Endothelial cell of umbilical vein (primary cell): ENCODE measurements around the gene CHRNA3. TPM values are rescaled to one million over a fixed set of nuclear protein-coding genes. Genes with fewer than 3 reads are reported as not detected.

Source experiments
- BruUV-seq: library from RNA; stranded (reverse); fragments of 400-500 nt; replicated peaks from 2 replicates; lab custom pipeline; 2021; lab: Mats Ljungman, UMichigan
- CTCF ChIA-PET: fragments of 300-600, 350-600 bp; sonication (Branson Sonifier 250); formaldehyde crosslinking; loops from one replicate; lab custom pipeline; 2021; ENCODE audit warnings: antibody characterized with exemption, inconsistent platforms; lab: Charles Lee
- POLR2A ChIA-PET: fragments of 300-600, 350-600 bp; sonication (Branson Sonifier 250); formaldehyde crosslinking; loops from one replicate; lab custom pipeline; 2021; ENCODE audit warnings: antibody characterized with exemption, inconsistent platforms; lab: Charles Lee
- DNase-seq: peaks from one replicate; pipeline ENCODE4 v3.0.0-alpha.2; 2011; ENCODE audit warnings: low read depth, low spot score
- FAIRE-seq: peaks from 2 replicates; lab custom pipeline; 2011; peaks lifted over from hg19 to GRCh38; lab: Jason Lieb, UNC
- H2AFZ ChIP-seq: 2 replicates; pipeline ENCODE4 v1.6.0; 2012; ENCODE audit warnings: low read depth, low read length, control low read depth, inconsistent platforms
- H3K27ac ChIP-seq: 2 replicates; pipeline ENCODE4 v1.5.1; 2011; ENCODE audit warnings: low read depth, mild to moderate bottlenecking, control low read depth, low read length, moderate library complexity; ENCODE audit not compliant: insufficient read depth
- H3K27me3 ChIP-seq, 2 experiments: 2 replicates each; pipeline versions ENCODE4 v1.6.0 to v1.6.1; 2011; ENCODE audit warnings: low read length in 2 of 2, mixed read lengths in 1 of 2; ENCODE audit not compliant: control insufficient read depth in 2 of 2, insufficient read depth in 2 of 2
- H3K36me3 ChIP-seq, 2 experiments: 2 replicates in 1 of 2; 3 replicates in 1 of 2; pipeline ENCODE4 v1.5.1; 2011; ENCODE audit warnings: low read length in 2 of 2, mild to moderate bottlenecking in 1 of 2, moderate library complexity in 1 of 2; ENCODE audit not compliant: control insufficient read depth in 2 of 2, insufficient read depth in 2 of 2; ENCODE audit errors: extremely low read depth in 1 of 2
- H3K4me1 ChIP-seq: 3 replicates; pipeline ENCODE4 v1.5.1; 2011; ENCODE audit warnings: mild to moderate bottlenecking, low read length; ENCODE audit not compliant: control insufficient read depth, insufficient read depth; ENCODE audit errors: extremely low read depth
- H3K4me2 ChIP-seq: 2 replicates; pipeline ENCODE4 v1.6.1; 2011; ENCODE audit warnings: low read length, control low read depth, mixed read lengths; ENCODE audit not compliant: insufficient read depth
- H3K4me3 ChIP-seq, 3 experiments: fragments of 200-600 bp in 1 of 3; sonication (generic), shearing (Covaris generic) in 1 of 3; replicated peaks in 1 of 3; 2 replicates each; pipeline ENCODE4 v1.5.1; 2011 to 2016; ENCODE audit warnings: control low read depth in 3 of 3, low read length in 3 of 3, mild to moderate bottlenecking in 2 of 3, inconsistent platforms in 1 of 3, low read depth in 1 of 3, moderate library complexity in 1 of 3; ENCODE audit not compliant: insufficient read depth in 1 of 3
- H3K79me2 ChIP-seq: 2 replicates; pipeline ENCODE4 v1.6.0; 2012; ENCODE audit warnings: low read length, inconsistent platforms; ENCODE audit not compliant: control insufficient read depth, insufficient read depth
- H3K9ac ChIP-seq: replicated peaks from 2 replicates; pipeline ENCODE3; 2011; ENCODE audit warnings: low read length, control low read depth; ENCODE audit not compliant: insufficient read depth; ENCODE audit errors: extremely low read depth
- H3K9me1 ChIP-seq: replicated peaks from 3 replicates; pipeline ENCODE4 v1.6.0; 2011; ENCODE audit warnings: mild to moderate bottlenecking, low read length; ENCODE audit not compliant: control insufficient read depth, insufficient read depth; ENCODE audit errors: extremely low read depth
- H3K9me3 ChIP-seq: replicated peaks from 2 replicates; pipeline ENCODE4 v1.5.1; 2012; ENCODE audit warnings: low read length, inconsistent platforms; ENCODE audit not compliant: control insufficient read depth, insufficient read depth
- H4K20me1 ChIP-seq: replicated peaks from 2 replicates; pipeline ENCODE3; 2011; ENCODE audit warnings: mild to moderate bottlenecking, low read length; ENCODE audit not compliant: control insufficient read depth, insufficient read depth; ENCODE audit errors: extremely low read depth
- CTCF ChIP-seq, 2 donors: IDR thresholded peaks; 1 replicate in 1 of 2; 2 replicates in 1 of 2; pipeline ENCODE4 v1.5.1; 2011; ENCODE audit warnings: low read length in 2 of 2, mild to moderate bottlenecking in 2 of 2, moderate library complexity in 2 of 2, control low read depth in 1 of 2, inconsistent platforms in 1 of 2, low read depth in 1 of 2; ENCODE audit not compliant: insufficient read depth in 1 of 2; ENCODE audit errors: extremely low read depth in 1 of 2
- EZH2 ChIP-seq: IDR thresholded peaks from 2 replicates; pipeline ENCODE4 v1.6.1; 2012; ENCODE audit warnings: borderline replicate concordance, low read depth, mild to moderate bottlenecking, moderate library complexity, low read length, inconsistent platforms; ENCODE audit not compliant: severe bottlenecking
- FOS ChIP-seq: IDR thresholded peaks from 2 replicates; pipeline ENCODE4 v1.6.1; 2011; ENCODE audit warnings: mild to moderate bottlenecking, low read length, moderate library complexity, borderline replicate concordance; ENCODE audit not compliant: insufficient read depth
- GATA2 ChIP-seq: IDR thresholded peaks from 2 replicates; pipeline ENCODE4 v1.7.0; 2011; ENCODE audit warnings: low read depth, mild to moderate bottlenecking, moderate library complexity, mixed read lengths, low read length; ENCODE audit not compliant: insufficient read length, insufficient read depth
- JUN ChIP-seq: IDR thresholded peaks from 2 replicates; pipeline ENCODE4 v1.6.1; 2011; ENCODE audit warnings: borderline replicate concordance, low read depth; ENCODE audit not compliant: insufficient read length, insufficient read depth
- MAX ChIP-seq: IDR thresholded peaks from 2 replicates; pipeline ENCODE4 v1.6.1; 2011; ENCODE audit not compliant: insufficient read depth, insufficient read length
- MYC ChIP-seq: IDR thresholded peaks from one replicate; pipeline ENCODE4 v1.6.1; 2011; ENCODE audit warnings: mild to moderate bottlenecking, low read depth, low read length
- POLR2A ChIP-seq: IDR thresholded peaks from 2 replicates; pipeline ENCODE4 v1.6.1; 2012; ENCODE audit warnings: low read depth, mild to moderate bottlenecking, control low read depth, low read length
- POLR2AphosphoS5 ChIP-seq: IDR thresholded peaks from 2 replicates; pipeline ENCODE4 v1.6.1; 2012; ENCODE audit warnings: low read depth, mild to moderate bottlenecking, control low read depth, low read length, moderate library complexity; ENCODE audit not compliant: insufficient read depth
- dilution Hi-C: fragments of 300-500 bp; cut with MboI; formaldehyde crosslinking; loops from one replicate; pipeline ENCODE4 v1.15.0; 2019; ENCODE audit warnings: low sequenced_read_pairs; ENCODE audit not compliant: extremely low pct_ligation_motif_present
- intact Hi-C: fragments of 100-400 bp; cut with micrococcal nuclease; formaldehyde crosslinking; loops from one replicate; pipeline ENCODE4 v1.10.0; 2022
- polyA plus RNA-seq, 4 experiments: library from polyadenylated mRNA; depleted of rRNA in 3 of 4; stranded (reverse) in 3 of 4; unstranded in 1 of 4; fragments of >200 nt; gene quantifications; 2 replicates each; pipeline versions ENCODE4 v1.2.1 to v1.2.3, GENCODE V29; 2011 to 2012; ENCODE audit warnings: missing spikeins in 1 of 4
- total RNA-seq: library from RNA; stranded (reverse); gene quantifications from 2 replicates; pipeline ENCODE4 v1.2.3, GENCODE V29; 2021

Gene CHRNA3
- total and polyA plus RNA-seq, 2 donors (not counting 3 experiments of a cell fraction or from before 2014, with no cell fraction given) = not detected

DNA sequence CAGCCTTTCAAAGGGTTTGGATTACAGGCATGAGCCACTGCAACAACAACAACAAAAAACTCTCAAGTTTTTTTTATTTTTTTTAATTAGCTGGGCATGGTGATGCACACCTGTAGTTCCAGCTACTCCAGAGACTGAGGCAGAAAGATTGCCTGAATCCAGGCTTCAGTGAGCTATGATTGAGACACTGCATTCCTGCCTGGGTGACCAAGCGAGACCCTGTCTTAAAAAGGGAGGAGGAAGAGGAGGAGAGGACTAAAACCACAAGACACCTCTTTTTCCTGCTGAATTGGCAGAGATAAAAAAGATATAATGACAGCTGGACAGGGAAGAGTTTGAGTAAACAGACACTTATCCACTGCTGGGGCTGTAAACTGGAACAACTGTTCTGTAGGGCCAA lies 42.9 kb upstream of the CHRNA3 start:
- no peak overlapping the region for H3K4me2 ChIP-seq
- H3K27me3 ChIP-seq = peaks cover 4% of the 10 kb centered on the region in 2 experiments
- H3K9me1 ChIP-seq = no peaks in the 10 kb centered on the region
- no peaks in the 10 kb centered on the region for H3K4me1 ChIP-seq
- BruUV-seq = no TSS peak
- ChIA-PET CTCF (interaction anchor here (1.0 kb wide), 1 partner anchor 24 kb away, joined by 3 read pairs; no protein-coding TSS in a partner anchor), POLR2A (no interaction called here)
- intact Hi-C loops (no loop called here), dilution Hi-C loops (no loop called here)
- H3K79me2 ChIP-seq = no peaks in the 10 kb centered on the region
- no peaks in the 10 kb centered on the region for H3K9me3 ChIP-seq
- DNase-seq = no peak
- no peak overlapping the region for H3K9ac ChIP-seq
- H3K36me3 ChIP-seq = no peaks in the 10 kb centered on the region
- H2AFZ ChIP-seq = no peak overlapping the region
- no peak for FAIRE-seq
- no peak overlapping the region for H3K27ac ChIP-seq
- TF ChIP-seq POLR2A (no peak), EZH2 (no peak), FOS (no peak), CTCF (IDR thresholded peaks at IDR 0.05; ENCODE audit: extremely low read depth in 1 of 2, insufficient read depth in 1 of 2, low read depth in 1 of 2, low read length in 2 of 2) (no peak), POLR2AphosphoS5 (no peak), GATA2 (no peak), JUN (no peak), MAX (no peak), MYC (no peak)
- H4K20me1 ChIP-seq = no peaks in the 10 kb centered on the region
- no peak overlapping the region for H3K4me3 ChIP-seq
